IMR-90 (cell line): ENCODE data around the gene CNTLN.

Experiments
- BHLHE40 ChIP-seq: fragments of 150-350 bp; IDR thresholded peaks from 2 replicates; pipeline ENCODE4 v1.6.1; 2016; ENCODE audit warnings: mild to moderate bottlenecking, low read depth, low read length
- CEBPB ChIP-seq: IDR thresholded peaks from 2 replicates; pipeline ENCODE4 v1.6.1; 2012; ENCODE audit warnings: low read depth, low read length, improper control_type of control experiment
- FOS ChIP-seq: fragments of 150-350 bp; IDR thresholded peaks from 2 replicates; pipeline ENCODE4 v1.6.1; 2016; ENCODE audit warnings: low read depth, low read length
- MAZ ChIP-seq: IDR thresholded peaks from 2 replicates; pipeline ENCODE4 v1.6.1; 2012; ENCODE audit warnings: low read depth, mild to moderate bottlenecking, low read length, improper control_type of control experiment, moderate library complexity, borderline replicate concordance
- MXI1 ChIP-seq: IDR thresholded peaks from 2 replicates; pipeline ENCODE4 v1.6.1; 2012; ENCODE audit warnings: low read depth, mild to moderate bottlenecking, low read length, moderate library complexity, borderline replicate concordance
- POLR2A ChIP-seq: IDR thresholded peaks from 2 replicates; pipeline ENCODE4 v1.6.1; 2012; ENCODE audit warnings: mild to moderate bottlenecking, low read depth, low read length
- RAD21 ChIP-seq: IDR thresholded peaks from 2 replicates; pipeline ENCODE4 v1.6.1; 2012; ENCODE audit warnings: low read length, improper control_type of control experiment
- RFX5 ChIP-seq: IDR thresholded peaks from 2 replicates; pipeline ENCODE4 v1.8.0; 2012; ENCODE audit warnings: low read depth, mild to moderate bottlenecking, low read length, moderate library complexity
- SMC3 ChIP-seq: fragments of 150-350 bp; IDR thresholded peaks from 2 replicates; pipeline ENCODE4 v1.6.1; 2016; ENCODE audit warnings: low read depth, mild to moderate bottlenecking, antibody characterized with exemption, low read length, moderate library complexity
- TF ChIP-seq, protein P1 (sequence below): fragments of 150-350 bp; IDR thresholded peaks from 2 replicates; pipeline ENCODE4 v1.6.1; 2017; ENCODE audit warnings: mild to moderate bottlenecking, antibody characterized with exemption, low read length, low read depth
- TF ChIP-seq, protein P2 (sequence below): conservative IDR thresholded peaks from 2 replicates; pipeline ENCODE4 v1.5.1; 2012; ENCODE audit warnings: mild to moderate bottlenecking, low read depth, low read length, improper control_type of control experiment
- TF ChIP-seq, protein P3 (sequence below): fragments of 150-350 bp; IDR thresholded peaks from 2 replicates; pipeline ENCODE4 v1.6.1; 2016; ENCODE audit warnings: low read depth, mild to moderate bottlenecking, low read length, moderate library complexity, borderline replicate concordance

DNA sequence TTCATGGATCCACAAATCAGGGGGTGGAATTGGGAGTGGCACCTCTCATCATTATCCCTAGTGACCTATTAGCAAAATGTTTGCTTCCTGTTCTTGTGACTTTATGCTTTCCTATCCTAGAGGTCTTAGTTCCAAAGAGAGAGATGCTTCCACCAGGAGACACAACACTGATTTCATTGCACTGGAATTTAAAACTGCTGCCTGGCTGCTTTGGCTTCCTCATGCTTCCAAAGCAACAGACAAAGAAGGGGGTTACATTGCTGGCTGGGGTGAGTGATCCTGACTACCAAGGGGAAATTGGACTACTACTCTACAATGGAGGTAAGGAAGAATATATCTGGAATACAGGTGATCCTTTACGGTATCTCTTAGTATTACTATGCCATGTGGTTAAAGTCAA lies 374.9 kb downstream of the CNTLN start:
- TF ChIP-seq, protein P1, sequence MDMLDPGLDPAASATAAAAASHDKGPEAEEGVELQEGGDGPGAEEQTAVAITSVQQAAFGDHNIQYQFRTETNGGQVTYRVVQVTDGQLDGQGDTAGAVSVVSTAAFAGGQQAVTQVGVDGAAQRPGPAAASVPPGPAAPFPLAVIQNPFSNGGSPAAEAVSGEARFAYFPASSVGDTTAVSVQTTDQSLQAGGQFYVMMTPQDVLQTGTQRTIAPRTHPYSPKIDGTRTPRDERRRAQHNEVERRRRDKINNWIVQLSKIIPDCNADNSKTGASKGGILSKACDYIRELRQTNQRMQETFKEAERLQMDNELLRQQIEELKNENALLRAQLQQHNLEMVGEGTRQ, result no peak
- TF ChIP-seq POLR2A (no peak), MXI1 (no peak), FOS (no peak), SMC3 (no peak), RFX5 (no peak), RAD21 (no peak), CEBPB (no peak), BHLHE40 (no peak), MAZ (no peak)
- TF ChIP-seq, protein P2, sequence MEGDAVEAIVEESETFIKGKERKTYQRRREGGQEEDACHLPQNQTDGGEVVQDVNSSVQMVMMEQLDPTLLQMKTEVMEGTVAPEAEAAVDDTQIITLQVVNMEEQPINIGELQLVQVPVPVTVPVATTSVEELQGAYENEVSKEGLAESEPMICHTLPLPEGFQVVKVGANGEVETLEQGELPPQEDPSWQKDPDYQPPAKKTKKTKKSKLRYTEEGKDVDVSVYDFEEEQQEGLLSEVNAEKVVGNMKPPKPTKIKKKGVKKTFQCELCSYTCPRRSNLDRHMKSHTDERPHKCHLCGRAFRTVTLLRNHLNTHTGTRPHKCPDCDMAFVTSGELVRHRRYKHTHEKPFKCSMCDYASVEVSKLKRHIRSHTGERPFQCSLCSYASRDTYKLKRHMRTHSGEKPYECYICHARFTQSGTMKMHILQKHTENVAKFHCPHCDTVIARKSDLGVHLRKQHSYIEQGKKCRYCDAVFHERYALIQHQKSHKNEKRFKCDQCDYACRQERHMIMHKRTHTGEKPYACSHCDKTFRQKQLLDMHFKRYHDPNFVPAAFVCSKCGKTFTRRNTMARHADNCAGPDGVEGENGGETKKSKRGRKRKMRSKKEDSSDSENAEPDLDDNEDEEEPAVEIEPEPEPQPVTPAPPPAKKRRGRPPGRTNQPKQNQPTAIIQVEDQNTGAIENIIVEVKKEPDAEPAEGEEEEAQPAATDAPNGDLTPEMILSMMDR, result no peak
- TF ChIP-seq, protein P3, sequence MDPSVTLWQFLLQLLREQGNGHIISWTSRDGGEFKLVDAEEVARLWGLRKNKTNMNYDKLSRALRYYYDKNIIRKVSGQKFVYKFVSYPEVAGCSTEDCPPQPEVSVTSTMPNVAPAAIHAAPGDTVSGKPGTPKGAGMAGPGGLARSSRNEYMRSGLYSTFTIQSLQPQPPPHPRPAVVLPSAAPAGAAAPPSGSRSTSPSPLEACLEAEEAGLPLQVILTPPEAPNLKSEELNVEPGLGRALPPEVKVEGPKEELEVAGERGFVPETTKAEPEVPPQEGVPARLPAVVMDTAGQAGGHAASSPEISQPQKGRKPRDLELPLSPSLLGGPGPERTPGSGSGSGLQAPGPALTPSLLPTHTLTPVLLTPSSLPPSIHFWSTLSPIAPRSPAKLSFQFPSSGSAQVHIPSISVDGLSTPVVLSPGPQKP, result no peak
